Activated CD8-positive, alpha-beta memory T cell treated with anti-CD3 and anti-CD28 coated beads, Interleukin-2, amount 10 ng/mL, durations not matched to agents 7 days and 5 days (primary cell): ENCODE measurements around the gene KRT15. TPM values are rescaled to one million over a fixed set of nuclear protein-coding genes. Genes with fewer than 3 reads are reported as not detected.
A peak's percentile ranks its signal among the peaks of the same experiment; 100 is the strongest.
"Not testable (repeated sequence)": the region's sequence is repeated elsewhere in the genome, so short reads cannot be mapped to it uniquely, and the experiment has no call there.

Experiments used
- ATAC-seq: fragments of 150-1000 bp; cut with Tn5 transposase; one replicate; pipeline ENCODE4 v1.10.0; 2021; ENCODE audit warnings: moderate library complexity
- CTCF ChIA-PET: fragments of 350-600 bp; sonication (Branson Sonifier 250); formaldehyde crosslinking; loops from one replicate; lab custom pipeline; 2021; ENCODE audit warnings: antibody characterized with exemption; lab: Charles Lee
- DNase-seq: peaks from one replicate; pipeline ENCODE4 v3.0.0-alpha.2; 2020
- H3K27ac Mint-ChIP-seq: one replicate; pipeline ENCODE4 v1.8.0; 2021; ENCODE audit warnings: mild to moderate bottlenecking, mixed read lengths
- H3K27me3 Mint-ChIP-seq: one replicate; pipeline ENCODE4 v1.8.0; 2021; ENCODE audit warnings: mixed read lengths
- H3K36me3 Mint-ChIP-seq: one replicate; pipeline ENCODE4 v1.8.0; 2021; ENCODE audit warnings: mild to moderate bottlenecking, mixed read lengths
- H3K4me1 Mint-ChIP-seq: one replicate; pipeline ENCODE4 v1.8.0; 2021; ENCODE audit warnings: mixed read lengths
- H3K4me3 Mint-ChIP-seq: one replicate; pipeline ENCODE4 v1.8.0; 2021; ENCODE audit warnings: mild to moderate bottlenecking, moderate library complexity, mixed read lengths
- H3K9me3 Mint-ChIP-seq: one replicate; pipeline ENCODE4 v1.8.0; 2022; ENCODE audit warnings: low read depth, mixed read lengths
- total RNA-seq, 2 experiments: library from RNA; stranded (reverse); gene quantifications; one replicate each; pipeline ENCODE4 v1.2.3, GENCODE V29; 2021

Gene KRT15
- total RNA-seq, 2 experiments from 2014 or later, result not detected

GRCh38 chr17:41551365-41551764 lies 32.7 kb upstream of the KRT15 start:
- no peak overlapping the region for H3K4me3 Mint-ChIP-seq
- no peak for DNase-seq
- CTCF ChIA-PET, result interaction anchor here (0.6 to 11.0 kb wide), 7 partner anchors 15 to 642 kb away, joined by 3 to 256 read pairs (median 13); no protein-coding TSS in a partner anchor
- no peak for ATAC-seq
- H3K27me3 Mint-ChIP-seq, result peaks cover 18% of the 10 kb centered on the region
- H3K36me3 Mint-ChIP-seq, result no peaks in the 10 kb centered on the region
- no peak overlapping the region for H3K27ac Mint-ChIP-seq
- no peaks in the 10 kb centered on the region for H3K9me3 Mint-ChIP-seq
- H3K4me1 Mint-ChIP-seq, result peaks cover 17% of the 10 kb centered on the region

- Mint-ChIP-seq H3K4me3 (no peak overlapping the region), H3K27me3 (peaks cover 11% of the 10 kb centered on the region), H3K9me3 (no peaks in the 10 kb centered on the region), H3K36me3 (no peaks in the 10 kb centered on the region), H3K4me1 (peaks cover 17% of the 10 kb centered on the region), H3K27ac (no peak overlapping the region)
- DNase-seq, result no peak
- ATAC-seq, result no peak
- CTCF ChIA-PET, result interaction anchor here (0.7 to 11.0 kb wide), 51 partner anchors 9 to 732 kb away, joined by 3 to 256 read pairs (median 5); partner anchors contain the start of genes KRT13, KRT15, KRT19 and KRT36
Observed at GRCh38 chr17:41549596-41550039, 30.9 kb upstream of the KRT15 start.

- peak; percentile 91 for DNase-seq
- Mint-ChIP-seq H3K4me1 (peaks cover 17% of the 10 kb centered on the region), H3K9me3 (no peaks in the 10 kb centered on the region), H3K27ac (peak overlapping the region; percentile 47), H3K4me3 (no peak overlapping the region), H3K36me3 (no peaks in the 10 kb centered on the region), H3K27me3 (peaks cover 7% of the 10 kb centered on the region)
- ATAC-seq, result peak; percentile 86
- CTCF ChIA-PET, result interaction anchor here (0.6 to 11.0 kb wide), 63 partner anchors 8 to 1131 kb away, joined by 3 to 256 read pairs (median 5); partner anchors contain the start of genes KRT12, KRT13, KRT15 and KRT19
Observed at GRCh38 chr17:41548844-41549595, 30.3 kb upstream of the KRT15 start.

GRCh38 chr17:41547921-41548843 lies 29.5 kb upstream of the KRT15 start:
- CTCF ChIA-PET, result interaction anchor here (0.7 to 11.0 kb wide), 46 partner anchors 8 to 1130 kb away, joined by 3 to 256 read pairs (median 6); partner anchors contain the start of genes KRT12, KRT13, KRT15 and KRT19
- ATAC-seq, result peak; percentile 54
- H3K4me3 Mint-ChIP-seq, result no peak overlapping the region

GRCh38 chr17:41547378-41547841 lies 28.7 kb upstream of the KRT15 start:
- Mint-ChIP-seq H3K36me3 (no peaks in the 10 kb centered on the region), H3K27ac (no peak overlapping the region), H3K4me3 (no peak overlapping the region), H3K27me3 (peaks cover 6% of the 10 kb centered on the region), H3K9me3 (no peaks in the 10 kb centered on the region), H3K4me1 (peaks cover 17% of the 10 kb centered on the region)
- ATAC-seq (no peak), DNase-seq (no peak)
- CTCF ChIA-PET, result interaction anchor here (1.1 to 11.0 kb wide), 9 partner anchors 10 to 729 kb away, joined by 3 to 256 read pairs (median 17); no protein-coding TSS in a partner anchor

More at GRCh38 chr17:41547921-41548843, 29.5 kb upstream of the KRT15 start:
- H3K36me3 Mint-ChIP-seq, result no peaks in the 10 kb centered on the region
- peak; percentile 68 for DNase-seq
- peaks cover 2% of the 10 kb centered on the region for H3K27me3 Mint-ChIP-seq
- no peak overlapping the region for H3K27ac Mint-ChIP-seq
- H3K9me3 Mint-ChIP-seq, result no peaks in the 10 kb centered on the region
- peaks cover 17% of the 10 kb centered on the region for H3K4me1 Mint-ChIP-seq

- DNase-seq (no peak), ATAC-seq (no peak)
- H3K4me1 Mint-ChIP-seq, result peaks cover 17% of the 10 kb centered on the region
- H3K9me3 Mint-ChIP-seq, result no peaks in the 10 kb centered on the region
- no peak overlapping the region for H3K27ac Mint-ChIP-seq
- H3K4me3 Mint-ChIP-seq, result no peak overlapping the region
- CTCF ChIA-PET, result interaction anchor here (1.1 to 11.0 kb wide), 3 partner anchors 11 to 118 kb away, joined by 3 to 256 read pairs (median 236); no protein-coding TSS in a partner anchor
- peaks cover 6% of the 10 kb centered on the region for H3K27me3 Mint-ChIP-seq
- H3K36me3 Mint-ChIP-seq, result no peaks in the 10 kb centered on the region
Observed at GRCh38 chr17:41546819-41547218, 28.1 kb upstream of the KRT15 start.

- ATAC-seq (no peak), DNase-seq (no peak)
- Mint-ChIP-seq H3K27me3 (peaks cover 7% of the 10 kb centered on the region), H3K4me1 (peaks cover 17% of the 10 kb centered on the region), H3K9me3 (no peaks in the 10 kb centered on the region), H3K27ac (no peak overlapping the region), H3K36me3 (no peaks in the 10 kb centered on the region), H3K4me3 (no peak overlapping the region)
- CTCF ChIA-PET, result interaction anchor here (1.6 to 11.0 kb wide), 2 partner anchors 117 to 119 kb away, joined by 5 to 256 read pairs; no protein-coding TSS in a partner anchor
Observed at GRCh38 chr17:41545829-41546410, 27.2 kb upstream of the KRT15 start.

GRCh38 chr17:41544935-41545334 lies 26.2 kb upstream of the KRT15 start:
- no peak overlapping the region for H3K4me3 Mint-ChIP-seq
- H3K27ac Mint-ChIP-seq, result no peak overlapping the region
- DNase-seq (no peak), ATAC-seq (no peak)
- H3K27me3 Mint-ChIP-seq, result peaks cover 7% of the 10 kb centered on the region
- H3K9me3 Mint-ChIP-seq, result no peaks in the 10 kb centered on the region
- CTCF ChIA-PET, result interaction anchor here (1.6 to 1.7 kb wide), 2 partner anchors 104 to 118 kb away, joined by 5 to 11 read pairs; no protein-coding TSS in a partner anchor
- no peaks in the 10 kb centered on the region for H3K36me3 Mint-ChIP-seq
- peaks cover 17% of the 10 kb centered on the region for H3K4me1 Mint-ChIP-seq

- Mint-ChIP-seq H3K9me3 (no peaks in the 10 kb centered on the region), H3K27me3 (peaks cover 7% of the 10 kb centered on the region), H3K4me1 (peaks cover 16% of the 10 kb centered on the region), H3K4me3 (no peak overlapping the region), H3K36me3 (no peaks in the 10 kb centered on the region), H3K27ac (no peak overlapping the region)
- no peak for DNase-seq
- ATAC-seq, result no peak
- CTCF ChIA-PET, result interaction anchor here (1.6 to 1.7 kb wide), 2 partner anchors 104 to 119 kb away, joined by 5 to 11 read pairs; no protein-coding TSS in a partner anchor
Observed at GRCh38 chr17:41544491-41544892, 25.8 kb upstream of the KRT15 start.

GRCh38 chr17:41542786-41543185 lies 24.1 kb upstream of the KRT15 start:
- not testable (repeated sequence) for DNase-seq, H3K36me3 Mint-ChIP-seq, ATAC-seq, H3K9me3 Mint-ChIP-seq, H3K27me3 Mint-ChIP-seq, H3K4me3 Mint-ChIP-seq, H3K4me1 Mint-ChIP-seq, H3K27ac Mint-ChIP-seq
- CTCF ChIA-PET, result interaction anchor here (0.9 kb wide), 1 partner anchor 106 kb away, joined by 3 read pairs; no protein-coding TSS in a partner anchor

- no peaks in the 10 kb centered on the region for H3K36me3 Mint-ChIP-seq
- H3K27ac Mint-ChIP-seq, result no peak overlapping the region
- no peak for DNase-seq
- no peaks in the 10 kb centered on the region for H3K9me3 Mint-ChIP-seq
- peaks cover 9% of the 10 kb centered on the region for H3K27me3 Mint-ChIP-seq
- H3K4me1 Mint-ChIP-seq, result no peaks in the 10 kb centered on the region
- ATAC-seq, result no peak
- H3K4me3 Mint-ChIP-seq, result no peak overlapping the region
- CTCF ChIA-PET, result interaction anchor here (0.9 kb wide), 1 partner anchor 106 kb away, joined by 3 read pairs; no protein-coding TSS in a partner anchor
Observed at GRCh38 chr17:41542357-41542756, 23.7 kb upstream of the KRT15 start.

- CTCF ChIA-PET, result interaction anchor here (1.1 to 2.5 kb wide), 4 partner anchors 8 to 122 kb away, joined by 3 to 13 read pairs (median 9); no protein-coding TSS in a partner anchor
- peaks cover 14% of the 10 kb centered on the region for H3K27me3 Mint-ChIP-seq
- H3K4me1 Mint-ChIP-seq, result no peaks in the 10 kb centered on the region
- no peak overlapping the region for H3K4me3 Mint-ChIP-seq
- no peak overlapping the region for H3K27ac Mint-ChIP-seq
- H3K36me3 Mint-ChIP-seq, result no peaks in the 10 kb centered on the region
- ATAC-seq, result no peak
- H3K9me3 Mint-ChIP-seq, result no peaks in the 10 kb centered on the region
- DNase-seq, result no peak
Observed at GRCh38 chr17:41540921-41541625, 22.4 kb upstream of the KRT15 start.
